ENCODE results near the gene CCBE1. TPM values are rescaled to one million over a fixed set of nuclear protein-coding genes. Genes with fewer than 3 reads are reported as not detected.

CCBE1 gene
- total RNA-seq, 1 donor from 2014 or later = 1.2 TPM

GRCh38 chr18:59423259-59423658 is 274.0 kb downstream of the CCBE1 start:
- Mint-ChIP-seq H3K27ac (ENCODE audit: unreplicated experiment) (no peak overlapping the region), H3K4me1 (ENCODE audit: unreplicated experiment) (no peaks in the 10 kb centered on the region), H3K9me3 (ENCODE audit: unreplicated experiment) (no peaks in the 10 kb centered on the region), H3K27me3 (ENCODE audit: unreplicated experiment) (no peaks in the 10 kb centered on the region), H3K36me3 (ENCODE audit: low read depth, unreplicated experiment) (no peaks in the 10 kb centered on the region), H3K4me3 (ENCODE audit: unreplicated experiment) (no peak overlapping the region)
- no peak for DNase-seq (ENCODE audit: low spot score)
- no peak for TF ChIP-seq CTCF (IDR thresholded peaks at IDR 0.05; ENCODE audit: unreplicated experiment)

- Mint-ChIP-seq H3K4me1 (ENCODE audit: unreplicated experiment) (peaks cover 12% of the 10 kb centered on the region), H3K4me3 (ENCODE audit: unreplicated experiment) (no peak overlapping the region), H3K27ac (ENCODE audit: unreplicated experiment) (no peak overlapping the region), H3K27me3 (ENCODE audit: unreplicated experiment) (no peaks in the 10 kb centered on the region), H3K9me3 (ENCODE audit: unreplicated experiment) (no peaks in the 10 kb centered on the region), H3K36me3 (ENCODE audit: low read depth, unreplicated experiment) (no peaks in the 10 kb centered on the region)
- DNase-seq (ENCODE audit: low spot score) = no peak
- TF ChIP-seq CTCF (IDR thresholded peaks at IDR 0.05; ENCODE audit: unreplicated experiment) = no peak
Measured at GRCh38 chr18:59420244-59420643, 277.0 kb downstream of the CCBE1 start.

DNA sequence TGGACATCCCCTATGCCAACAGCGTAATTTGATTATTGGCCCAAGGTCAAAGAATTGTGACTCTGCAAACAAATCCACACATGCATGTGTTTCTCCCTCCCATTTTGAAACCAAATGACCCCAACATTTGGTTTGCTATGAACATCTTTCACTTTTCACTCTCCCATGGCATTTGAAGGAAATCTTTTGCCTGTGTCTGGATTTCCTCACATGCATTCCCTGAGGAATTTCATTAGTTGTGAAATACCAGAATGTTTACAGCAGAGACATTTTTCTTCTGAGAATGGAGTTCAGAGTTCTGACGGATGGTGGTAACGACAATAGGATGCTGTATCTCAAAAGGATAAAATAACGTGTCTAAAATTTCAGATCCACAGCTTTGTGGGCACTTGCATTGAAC is 277.8 kb downstream of the CCBE1 start:
- H3K9me3 Mint-ChIP-seq (ENCODE audit: unreplicated experiment) = no peaks in the 10 kb centered on the region
- no peaks in the 10 kb centered on the region for H3K27me3 Mint-ChIP-seq (ENCODE audit: unreplicated experiment)
- no peaks in the 10 kb centered on the region for H3K36me3 Mint-ChIP-seq (ENCODE audit: low read depth, unreplicated experiment)
- DNase-seq (ENCODE audit: low spot score) = no peak
- H3K27ac Mint-ChIP-seq (ENCODE audit: unreplicated experiment) = no peak overlapping the region
- peaks cover 12% of the 10 kb centered on the region for H3K4me1 Mint-ChIP-seq (ENCODE audit: unreplicated experiment)
- no peak overlapping the region for H3K4me3 Mint-ChIP-seq (ENCODE audit: unreplicated experiment)
- no peak for TF ChIP-seq CTCF (IDR thresholded peaks at IDR 0.05; ENCODE audit: unreplicated experiment)

DNA sequence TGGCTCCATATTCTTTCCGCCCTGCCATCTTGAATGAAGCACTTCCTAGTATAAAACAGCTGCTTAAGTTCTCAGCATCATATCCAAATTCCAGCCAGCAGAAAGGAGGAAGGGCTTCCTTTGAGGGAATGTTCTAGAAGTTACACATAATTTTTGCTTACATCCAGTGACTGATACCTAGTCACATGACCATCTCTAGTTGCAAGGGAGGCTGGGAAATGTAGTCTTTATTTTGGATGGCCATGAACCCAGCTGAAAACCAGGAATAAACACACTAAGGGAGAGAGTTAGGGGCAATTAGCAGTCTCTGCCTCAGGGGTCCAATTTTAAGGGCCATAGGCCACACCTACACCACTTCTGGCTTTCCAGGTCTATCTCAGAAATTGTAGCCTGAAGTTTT is 280.4 kb downstream of the CCBE1 start:
- DNase-seq (ENCODE audit: low spot score) = no peak

More for the DNA sequence above, 280.4 kb downstream of the CCBE1 start:
- Mint-ChIP-seq H3K9me3 (ENCODE audit: unreplicated experiment) (no peaks in the 10 kb centered on the region), H3K27me3 (ENCODE audit: unreplicated experiment) (peaks cover 1% of the 10 kb centered on the region), H3K4me3 (ENCODE audit: unreplicated experiment) (no peak overlapping the region), H3K36me3 (ENCODE audit: low read depth, unreplicated experiment) (no peaks in the 10 kb centered on the region), H3K4me1 (ENCODE audit: unreplicated experiment) (peaks cover 12% of the 10 kb centered on the region), H3K27ac (ENCODE audit: unreplicated experiment) (no peak overlapping the region)
- TF ChIP-seq CTCF (IDR thresholded peaks at IDR 0.05; ENCODE audit: unreplicated experiment) = no peak
